Astrocyte of the spinal cord (primary cell): Measurements from ENCODE around the gene SCGB1C1.

Experiments
- DNase-seq: peaks from one replicate; pipeline ENCODE4 v3.0.0; 2011; ENCODE audit warnings: low read depth, low spot score
- H3K4me3 ChIP-seq: 2 replicates; pipeline ENCODE4 v1.5.1; 2011; ENCODE audit warnings: low read depth, mild to moderate bottlenecking, low read length, moderate library complexity
- in situ Hi-C: cut with HindIII; loops from 2 replicates; pipeline ENCODE4 v1.10.0; 2017; ENCODE audit warnings: low sequenced_read_pairs
- TF ChIP-seq, protein P1 (sequence below): IDR thresholded peaks from 2 replicates; pipeline ENCODE4 v1.5.1; 2012; ENCODE audit warnings: low read depth, mild to moderate bottlenecking, low read length, inconsistent platforms

SCGB1C1 gene

DNA sequence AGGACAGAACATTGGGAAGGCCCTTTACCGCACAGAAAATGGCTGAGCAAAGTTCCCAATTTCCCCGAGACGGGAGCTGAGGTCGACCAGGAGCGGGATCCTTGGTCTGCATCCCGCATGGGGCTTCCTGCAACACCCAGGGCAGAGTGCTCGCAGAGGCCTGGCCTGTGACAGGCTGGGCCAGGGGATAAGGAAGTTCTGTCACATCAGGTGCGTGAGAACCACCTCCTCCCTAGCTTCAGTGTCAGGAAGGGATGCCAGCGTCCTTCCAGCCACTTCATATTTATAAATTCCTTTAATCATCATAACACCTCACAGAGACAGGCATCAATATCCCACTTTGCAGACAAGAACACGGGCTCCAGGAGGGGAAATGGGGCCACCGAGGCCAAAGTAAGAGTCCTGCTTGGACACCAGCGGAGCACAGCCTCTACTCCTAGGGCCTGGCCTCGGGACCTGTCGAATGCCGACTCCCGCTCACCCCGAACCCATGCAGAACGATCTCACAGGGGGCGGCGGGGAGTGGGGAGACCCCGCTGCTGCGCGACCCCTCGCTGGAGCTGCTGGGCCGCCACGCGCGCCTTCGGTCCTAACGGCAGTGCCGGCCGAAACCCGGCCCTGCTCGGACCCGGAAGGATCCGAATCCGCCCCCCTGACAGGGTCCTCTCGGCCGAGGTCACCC, 13.8 kb downstream of the SCGB1C1 start:
- TF ChIP-seq, protein P1, sequence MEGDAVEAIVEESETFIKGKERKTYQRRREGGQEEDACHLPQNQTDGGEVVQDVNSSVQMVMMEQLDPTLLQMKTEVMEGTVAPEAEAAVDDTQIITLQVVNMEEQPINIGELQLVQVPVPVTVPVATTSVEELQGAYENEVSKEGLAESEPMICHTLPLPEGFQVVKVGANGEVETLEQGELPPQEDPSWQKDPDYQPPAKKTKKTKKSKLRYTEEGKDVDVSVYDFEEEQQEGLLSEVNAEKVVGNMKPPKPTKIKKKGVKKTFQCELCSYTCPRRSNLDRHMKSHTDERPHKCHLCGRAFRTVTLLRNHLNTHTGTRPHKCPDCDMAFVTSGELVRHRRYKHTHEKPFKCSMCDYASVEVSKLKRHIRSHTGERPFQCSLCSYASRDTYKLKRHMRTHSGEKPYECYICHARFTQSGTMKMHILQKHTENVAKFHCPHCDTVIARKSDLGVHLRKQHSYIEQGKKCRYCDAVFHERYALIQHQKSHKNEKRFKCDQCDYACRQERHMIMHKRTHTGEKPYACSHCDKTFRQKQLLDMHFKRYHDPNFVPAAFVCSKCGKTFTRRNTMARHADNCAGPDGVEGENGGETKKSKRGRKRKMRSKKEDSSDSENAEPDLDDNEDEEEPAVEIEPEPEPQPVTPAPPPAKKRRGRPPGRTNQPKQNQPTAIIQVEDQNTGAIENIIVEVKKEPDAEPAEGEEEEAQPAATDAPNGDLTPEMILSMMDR: no peak
- in situ Hi-C loops: no loop called here
- DNase-seq: no peak
- peak overlapping the region; percentile 90 for H3K4me3 ChIP-seq

DNA sequence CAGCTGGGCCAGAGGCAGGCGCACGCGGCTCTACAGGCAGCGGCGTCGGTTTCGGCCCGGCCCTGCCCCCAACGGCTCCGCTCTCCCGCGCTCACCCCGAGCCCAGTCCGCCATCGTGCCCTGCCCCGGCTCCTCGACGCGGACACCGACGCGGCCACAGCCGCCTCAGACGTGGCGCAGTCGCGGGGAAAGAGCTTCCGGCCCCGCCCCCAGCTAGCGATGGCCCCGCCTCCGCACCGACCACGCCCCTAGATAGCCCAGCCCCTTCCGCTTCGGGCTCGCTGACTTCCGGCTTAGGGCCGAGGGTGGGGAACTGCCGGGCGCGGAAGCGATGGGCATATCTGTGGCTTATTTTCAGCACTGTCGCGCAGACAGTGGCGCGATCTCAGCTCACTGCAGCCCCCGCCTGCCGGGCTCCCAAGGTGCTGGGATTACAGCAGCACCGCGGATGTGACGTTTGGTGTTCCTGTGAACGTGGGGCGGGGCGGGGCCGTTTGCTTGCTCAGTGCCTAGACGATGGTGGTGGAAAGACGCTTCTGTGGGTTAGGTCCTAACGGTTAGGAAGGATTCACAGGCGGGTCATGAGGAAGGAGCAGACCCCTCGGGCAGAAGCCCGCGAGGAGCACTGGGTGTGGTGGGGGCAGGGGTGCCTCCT, 14.5 kb downstream of the SCGB1C1 start, which contains the start of the genes BET1L and RIC8A:
TSS of gene BET1L (minus strand) at position 192 of the 655 bp plus-strand sequence. CDS start at position 114, 78 bp downstream.
TSS of gene RIC8A (plus strand) at position 501 of the 655 bp plus-strand sequence. CDS start 1,147 bp downstream, outside the sequence.
- TF ChIP-seq, protein P1: no peak
- H3K4me3 ChIP-seq: peak within 1 kb of the TSS; percentile 90
- DNase-seq: peak; percentile 99
- in situ Hi-C loops: no loop called here

DNA sequence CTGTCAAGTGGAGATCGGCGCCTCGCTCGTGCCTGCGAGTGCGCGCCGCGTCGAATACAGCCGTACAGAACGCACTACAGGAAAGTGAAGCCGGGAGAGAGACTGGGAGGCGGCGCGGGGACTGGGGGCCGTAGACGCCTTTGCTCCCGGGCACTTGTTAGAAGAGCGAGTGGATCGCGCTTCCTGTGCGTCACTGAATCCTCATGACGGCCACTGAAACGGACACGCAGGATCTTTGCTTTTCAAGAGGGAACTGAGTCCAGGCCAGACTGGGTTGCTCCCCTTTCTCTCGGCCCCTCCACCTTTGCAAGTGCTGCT, 14.9 kb downstream of the SCGB1C1 start:
- TF ChIP-seq, protein P1: no peak
- peak overlapping the region; percentile 90 for H3K4me3 ChIP-seq
- DNase-seq: no peak
- in situ Hi-C loops: no loop called here

DNA sequence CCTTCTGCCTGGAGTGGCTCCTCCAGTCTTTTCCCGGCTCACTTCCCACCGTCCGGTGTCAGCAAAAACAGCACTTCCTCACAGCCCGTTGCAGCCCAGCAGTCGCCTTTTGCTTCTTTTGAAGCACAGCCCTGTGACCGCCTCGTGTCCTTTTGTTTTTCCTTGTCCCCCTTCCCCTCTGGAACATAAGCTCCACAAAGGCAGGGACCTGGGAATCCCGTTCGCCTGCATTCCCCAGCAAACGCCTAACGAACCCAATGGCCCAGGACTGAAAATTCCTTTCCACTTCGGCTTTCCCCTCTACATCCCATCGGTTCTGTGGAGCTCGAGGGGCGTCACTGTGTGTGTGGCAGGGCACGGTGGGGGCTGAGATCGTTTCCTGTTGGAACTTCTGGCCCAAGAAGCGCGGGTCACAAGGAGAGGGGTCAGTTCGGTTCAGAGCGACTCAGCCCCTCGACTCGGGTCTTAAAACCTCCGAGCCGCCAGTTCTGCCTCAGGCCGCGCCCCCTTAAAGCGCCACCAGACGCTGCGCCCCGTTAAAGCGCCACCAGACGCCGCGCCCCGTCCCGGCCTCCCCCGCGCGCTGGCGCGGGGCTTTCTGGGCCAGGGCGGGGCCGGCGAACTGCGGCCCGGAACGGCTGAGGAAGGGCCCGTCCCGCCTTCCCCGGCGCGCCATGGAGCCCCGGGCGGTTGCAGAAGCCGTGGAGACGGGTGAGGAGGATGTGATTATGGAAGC, 15.5 kb downstream of the SCGB1C1 start:
- peak overlapping the region; percentile 90 for H3K4me3 ChIP-seq
- DNase-seq: peak; percentile 75
- TF ChIP-seq, protein P1: no peak
- in situ Hi-C loops: no loop called here

DNA sequence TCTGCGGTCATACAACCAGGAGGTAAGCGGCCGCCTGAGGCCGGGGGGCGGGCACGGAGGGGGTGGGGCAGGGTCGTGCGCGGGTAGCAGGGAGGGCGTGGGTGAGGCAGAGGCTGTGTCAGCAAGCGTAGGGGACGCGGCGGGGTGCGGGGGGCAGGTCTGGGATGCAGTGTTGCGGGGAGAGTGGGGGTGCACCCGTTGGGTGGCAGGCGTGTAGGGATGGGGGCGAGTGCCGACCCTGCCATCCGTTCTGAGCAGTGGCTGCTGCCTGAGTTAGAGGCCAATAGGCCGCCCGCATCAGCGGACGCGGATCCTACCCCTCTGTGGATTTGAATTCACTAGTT, 16.0 kb downstream of the SCGB1C1 start:
- H3K4me3 ChIP-seq: peak overlapping the region; percentile 90

More for the DNA sequence above, 16.0 kb downstream of the SCGB1C1 start:
- no peak for DNase-seq
- in situ Hi-C loops: no loop called here
- TF ChIP-seq, protein P1: no peak
